ENCODE data around the gene TTC39B. TPM values are rescaled to one million over a fixed set of nuclear protein-coding genes. Genes with fewer than 3 reads are reported as not detected.
A peak's percentile ranks its signal among the peaks of the same experiment; 100 is the strongest.

TTC39B gene
- total RNA-seq, 1 donor from 2014 or later, result 7.0 TPM

DNA sequence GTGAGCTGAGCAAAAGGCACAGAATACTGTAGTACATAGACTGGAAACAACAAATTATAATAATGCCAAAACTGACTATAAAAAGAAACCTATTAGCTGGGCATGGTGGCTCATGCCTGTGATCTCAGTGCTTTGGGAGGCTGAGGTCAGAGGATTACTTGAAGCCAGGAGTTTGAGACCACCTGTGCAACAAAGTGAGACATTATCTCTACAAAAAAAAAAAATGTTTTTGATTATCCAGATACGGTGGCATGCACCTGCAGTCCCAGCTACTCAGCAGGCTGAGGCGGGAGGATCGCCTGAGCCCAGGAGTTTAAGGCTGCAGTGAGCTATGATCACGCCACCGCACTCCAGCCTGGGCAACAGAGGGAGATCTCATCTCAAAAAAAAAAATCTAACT is 175.9 kb downstream of the TTC39B start:
- TF ChIP-seq, protein P1, sequence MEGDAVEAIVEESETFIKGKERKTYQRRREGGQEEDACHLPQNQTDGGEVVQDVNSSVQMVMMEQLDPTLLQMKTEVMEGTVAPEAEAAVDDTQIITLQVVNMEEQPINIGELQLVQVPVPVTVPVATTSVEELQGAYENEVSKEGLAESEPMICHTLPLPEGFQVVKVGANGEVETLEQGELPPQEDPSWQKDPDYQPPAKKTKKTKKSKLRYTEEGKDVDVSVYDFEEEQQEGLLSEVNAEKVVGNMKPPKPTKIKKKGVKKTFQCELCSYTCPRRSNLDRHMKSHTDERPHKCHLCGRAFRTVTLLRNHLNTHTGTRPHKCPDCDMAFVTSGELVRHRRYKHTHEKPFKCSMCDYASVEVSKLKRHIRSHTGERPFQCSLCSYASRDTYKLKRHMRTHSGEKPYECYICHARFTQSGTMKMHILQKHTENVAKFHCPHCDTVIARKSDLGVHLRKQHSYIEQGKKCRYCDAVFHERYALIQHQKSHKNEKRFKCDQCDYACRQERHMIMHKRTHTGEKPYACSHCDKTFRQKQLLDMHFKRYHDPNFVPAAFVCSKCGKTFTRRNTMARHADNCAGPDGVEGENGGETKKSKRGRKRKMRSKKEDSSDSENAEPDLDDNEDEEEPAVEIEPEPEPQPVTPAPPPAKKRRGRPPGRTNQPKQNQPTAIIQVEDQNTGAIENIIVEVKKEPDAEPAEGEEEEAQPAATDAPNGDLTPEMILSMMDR (IDR thresholded peaks at IDR 0.05; ENCODE audit: insufficient read depth, low read depth, low read length), result no peak
- TF ChIP-seq EZH2 (IDR thresholded peaks at IDR 0.05; ENCODE audit: insufficient read depth, low read length), result no peak
- H3K27ac Mint-ChIP-seq (ENCODE audit: unreplicated experiment), result no peak overlapping the region
- no peak overlapping the region for H2AFZ ChIP-seq (ENCODE audit: low read depth, low read length)
- no peaks in the 10 kb centered on the region for H4K20me1 ChIP-seq (ENCODE audit: insufficient read depth, low read length)
- H3K27ac ChIP-seq (ENCODE audit: low read depth, low read length), result no peak overlapping the region
- peaks cover 9% of the 10 kb centered on the region for H3K27me3 Mint-ChIP-seq (ENCODE audit: low read depth, unreplicated experiment)
- H3K79me2 ChIP-seq (ENCODE audit: insufficient read depth, low read length), result no peaks in the 10 kb centered on the region
- H3K9ac ChIP-seq (ENCODE audit: low read length), result no peak overlapping the region
- H3K9me3 ChIP-seq (ENCODE audit: insufficient read depth, low read depth, low read length), result no peaks in the 10 kb centered on the region
- no peaks in the 10 kb centered on the region for H3K36me3 Mint-ChIP-seq (ENCODE audit: low read depth, unreplicated experiment)
- peaks cover 4% of the 10 kb centered on the region for H3K27me3 ChIP-seq (ENCODE audit: insufficient read depth, low read length)
- no peak overlapping the region for H3K4me2 ChIP-seq (ENCODE audit: low read length)
- FAIRE-seq, result no peak
- H3K9me3 Mint-ChIP-seq (ENCODE audit: unreplicated experiment), result peaks cover 3% of the 10 kb centered on the region
- H3K4me3 ChIP-seq (ENCODE audit: insufficient read depth, low read depth, low read length), result no peak overlapping the region
- H3K4me1 ChIP-seq (ENCODE audit: insufficient read depth, low read length), result no peaks in the 10 kb centered on the region
- peaks cover 4% of the 10 kb centered on the region for H3K4me1 Mint-ChIP-seq (ENCODE audit: low read depth, unreplicated experiment)
- DNase-seq (ENCODE audit: low read depth), result no peak
- H3K36me3 ChIP-seq (ENCODE audit: insufficient read depth, low read length), result no peaks in the 10 kb centered on the region
- no peak overlapping the region for H3K4me3 Mint-ChIP-seq (ENCODE audit: unreplicated experiment)

DNA sequence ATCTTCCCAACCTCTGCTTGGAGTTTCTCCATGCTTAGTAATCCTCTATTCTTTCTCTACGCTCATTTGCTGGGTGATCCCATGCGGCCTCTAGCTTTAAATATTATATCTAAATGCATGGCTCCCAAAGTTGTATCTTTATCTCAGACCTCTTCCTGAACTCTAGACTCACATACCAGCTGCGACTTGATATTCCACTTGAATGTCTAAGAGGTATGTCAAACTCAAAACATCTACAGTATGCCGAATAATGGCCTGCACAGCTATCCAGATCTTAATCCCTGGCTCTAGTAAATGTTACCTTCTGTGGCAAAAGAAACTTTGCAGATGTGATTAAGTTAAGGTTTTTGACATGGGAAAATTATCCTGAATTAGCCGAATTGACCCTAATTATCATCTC is 179.2 kb downstream of the TTC39B start:
- H3K27me3 Mint-ChIP-seq (ENCODE audit: low read depth, unreplicated experiment), result peaks cover 9% of the 10 kb centered on the region
- H3K9me3 Mint-ChIP-seq (ENCODE audit: unreplicated experiment), result peaks cover 4% of the 10 kb centered on the region
- FAIRE-seq (no peak), DNase-seq (ENCODE audit: low read depth) (no peak)
- Histone ChIP-seq H3K4me1 (ENCODE audit: insufficient read depth, low read length) (no peaks in the 10 kb centered on the region), H3K36me3 (ENCODE audit: insufficient read depth, low read length) (no peaks in the 10 kb centered on the region), H2AFZ (ENCODE audit: low read depth, low read length) (no peak overlapping the region), H3K4me2 (ENCODE audit: low read length) (no peak overlapping the region), H3K79me2 (ENCODE audit: insufficient read depth, low read length) (no peaks in the 10 kb centered on the region), H3K9me3 (ENCODE audit: insufficient read depth, low read depth, low read length) (no peaks in the 10 kb centered on the region), H3K4me3 (ENCODE audit: insufficient read depth, low read depth, low read length) (no peak overlapping the region), H3K27ac (ENCODE audit: low read depth, low read length) (no peak overlapping the region), H4K20me1 (ENCODE audit: insufficient read depth, low read length) (no peaks in the 10 kb centered on the region), H3K9ac (ENCODE audit: low read length) (no peak overlapping the region), H3K27me3 (ENCODE audit: insufficient read depth, low read length) (peaks cover 4% of the 10 kb centered on the region)
- H3K27ac Mint-ChIP-seq (ENCODE audit: unreplicated experiment), result no peak overlapping the region
- no peak overlapping the region for H3K4me3 Mint-ChIP-seq (ENCODE audit: unreplicated experiment)
- no peaks in the 10 kb centered on the region for H3K4me1 Mint-ChIP-seq (ENCODE audit: low read depth, unreplicated experiment)
- H3K36me3 Mint-ChIP-seq (ENCODE audit: low read depth, unreplicated experiment), result no peaks in the 10 kb centered on the region
- TF ChIP-seq, protein P1 (IDR thresholded peaks at IDR 0.05; ENCODE audit: insufficient read depth, low read depth, low read length), result no peak
- TF ChIP-seq EZH2 (IDR thresholded peaks at IDR 0.05; ENCODE audit: insufficient read depth, low read length), result no peak

DNA sequence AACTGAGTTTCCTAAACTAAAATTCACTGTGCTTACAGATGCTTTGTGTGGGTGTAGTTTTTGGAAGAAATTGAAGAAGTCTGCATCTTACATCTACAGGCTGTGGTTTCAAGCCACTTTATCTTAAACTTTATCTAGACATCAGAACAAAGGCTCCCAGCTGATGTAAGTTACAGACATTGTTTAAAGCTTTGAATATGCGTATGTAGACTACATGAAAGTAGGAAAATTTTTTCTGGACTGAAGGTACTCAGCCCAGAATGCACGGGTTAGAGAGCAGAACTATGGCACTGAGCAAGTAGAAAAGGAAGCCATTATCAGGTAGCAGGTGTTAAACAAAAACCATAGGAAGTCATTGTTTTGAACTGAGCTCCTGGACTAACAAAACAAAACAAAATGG is 185.4 kb downstream of the TTC39B start:
- Histone ChIP-seq H3K4me3 (ENCODE audit: insufficient read depth, low read depth, low read length) (no peak overlapping the region), H3K36me3 (ENCODE audit: insufficient read depth, low read length) (no peaks in the 10 kb centered on the region), H3K27ac (ENCODE audit: low read depth, low read length) (no peak overlapping the region), H4K20me1 (ENCODE audit: insufficient read depth, low read length) (no peaks in the 10 kb centered on the region), H3K79me2 (ENCODE audit: insufficient read depth, low read length) (no peaks in the 10 kb centered on the region), H3K27me3 (ENCODE audit: insufficient read depth, low read length) (no peaks in the 10 kb centered on the region), H3K9me3 (ENCODE audit: insufficient read depth, low read depth, low read length) (no peaks in the 10 kb centered on the region), H3K9ac (ENCODE audit: low read length) (no peak overlapping the region), H3K4me2 (ENCODE audit: low read length) (no peak overlapping the region), H2AFZ (ENCODE audit: low read depth, low read length) (no peak overlapping the region), H3K4me1 (ENCODE audit: insufficient read depth, low read length) (no peaks in the 10 kb centered on the region)
- Mint-ChIP-seq H3K4me1 (ENCODE audit: low read depth, unreplicated experiment) (no peaks in the 10 kb centered on the region), H3K27ac (ENCODE audit: unreplicated experiment) (no peak overlapping the region), H3K27me3 (ENCODE audit: low read depth, unreplicated experiment) (peaks cover 6% of the 10 kb centered on the region), H3K9me3 (ENCODE audit: unreplicated experiment) (peaks cover 2% of the 10 kb centered on the region), H3K36me3 (ENCODE audit: low read depth, unreplicated experiment) (no peaks in the 10 kb centered on the region), H3K4me3 (ENCODE audit: unreplicated experiment) (no peak overlapping the region)
- peak; percentile 36 for DNase-seq (ENCODE audit: low read depth)
- TF ChIP-seq, protein P1 (IDR thresholded peaks at IDR 0.05; ENCODE audit: insufficient read depth, low read depth, low read length), result no peak
- no peak for TF ChIP-seq EZH2 (IDR thresholded peaks at IDR 0.05; ENCODE audit: insufficient read depth, low read length)
- FAIRE-seq, result no peak
